HL-60 (cell line): ENCODE data around the gene ARPC5.

Experiments
- POLR2AphosphoS5 ChIP-seq: IDR thresholded peaks from 2 replicates; pipeline ENCODE4 v1.6.1; 2012; ENCODE audit warnings: low read depth
- SPI1 ChIP-seq: IDR thresholded peaks from 2 replicates; pipeline ENCODE4 v1.6.1; 2012; ENCODE audit warnings: low read depth, mild to moderate bottlenecking, borderline replicate concordance
- TF ChIP-seq, protein P1 (sequence below): IDR thresholded peaks from one replicate; pipeline ENCODE4 v1.5.1; 2011; ENCODE audit warnings: low read length, control low read depth, inconsistent platforms; ENCODE audit not compliant: insufficient read depth
- TF ChIP-seq, protein P2 (sequence below): IDR thresholded peaks from 2 replicates; pipeline ENCODE4 v1.6.1; 2012; ENCODE audit warnings: low read depth; ENCODE audit not compliant: insufficient replicate concordance

DNA sequence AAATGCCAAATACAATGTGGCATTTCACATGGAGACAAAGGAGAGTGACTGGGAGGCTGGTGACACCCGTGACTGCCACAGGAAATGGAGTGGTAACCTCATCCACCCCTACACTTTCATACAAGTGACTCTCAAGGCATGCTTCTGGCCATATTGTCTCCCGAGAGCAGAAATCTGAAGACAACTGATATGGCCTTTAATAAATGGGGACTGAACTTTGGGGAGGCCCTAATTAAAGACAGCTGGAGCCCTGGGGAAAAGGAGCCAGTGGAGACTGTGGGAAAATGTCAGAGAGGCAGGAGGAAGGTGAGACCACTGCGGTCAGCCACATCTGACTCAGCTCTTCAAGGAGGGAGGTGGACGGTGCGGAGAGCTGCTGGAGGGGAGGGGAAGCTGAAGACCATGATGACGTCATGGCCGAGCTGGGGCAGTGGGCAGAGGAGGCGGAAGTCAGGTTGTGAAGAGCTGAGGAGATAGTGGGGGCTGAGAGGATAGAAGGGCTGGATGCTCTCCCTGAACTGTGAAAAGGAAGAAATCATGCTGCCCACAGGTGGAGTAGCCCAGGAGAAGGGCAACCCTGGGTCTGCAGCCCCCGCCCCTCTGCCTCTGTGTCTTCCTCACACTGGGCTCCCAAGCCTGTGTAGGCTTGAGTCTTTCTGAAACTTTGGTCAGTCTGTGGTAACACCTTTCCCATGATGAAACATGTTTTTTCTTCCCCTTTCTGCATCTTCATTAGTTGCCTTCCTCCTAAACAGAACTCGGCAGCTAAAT lies 31.4 kb downstream of the ARPC5 start:
- TF ChIP-seq POLR2AphosphoS5 = no peak; the same call in 1 of the 2 replicates
- TF ChIP-seq, protein P1, sequence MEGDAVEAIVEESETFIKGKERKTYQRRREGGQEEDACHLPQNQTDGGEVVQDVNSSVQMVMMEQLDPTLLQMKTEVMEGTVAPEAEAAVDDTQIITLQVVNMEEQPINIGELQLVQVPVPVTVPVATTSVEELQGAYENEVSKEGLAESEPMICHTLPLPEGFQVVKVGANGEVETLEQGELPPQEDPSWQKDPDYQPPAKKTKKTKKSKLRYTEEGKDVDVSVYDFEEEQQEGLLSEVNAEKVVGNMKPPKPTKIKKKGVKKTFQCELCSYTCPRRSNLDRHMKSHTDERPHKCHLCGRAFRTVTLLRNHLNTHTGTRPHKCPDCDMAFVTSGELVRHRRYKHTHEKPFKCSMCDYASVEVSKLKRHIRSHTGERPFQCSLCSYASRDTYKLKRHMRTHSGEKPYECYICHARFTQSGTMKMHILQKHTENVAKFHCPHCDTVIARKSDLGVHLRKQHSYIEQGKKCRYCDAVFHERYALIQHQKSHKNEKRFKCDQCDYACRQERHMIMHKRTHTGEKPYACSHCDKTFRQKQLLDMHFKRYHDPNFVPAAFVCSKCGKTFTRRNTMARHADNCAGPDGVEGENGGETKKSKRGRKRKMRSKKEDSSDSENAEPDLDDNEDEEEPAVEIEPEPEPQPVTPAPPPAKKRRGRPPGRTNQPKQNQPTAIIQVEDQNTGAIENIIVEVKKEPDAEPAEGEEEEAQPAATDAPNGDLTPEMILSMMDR = no peak
- TF ChIP-seq SPI1 = no peak
- TF ChIP-seq, protein P2, sequence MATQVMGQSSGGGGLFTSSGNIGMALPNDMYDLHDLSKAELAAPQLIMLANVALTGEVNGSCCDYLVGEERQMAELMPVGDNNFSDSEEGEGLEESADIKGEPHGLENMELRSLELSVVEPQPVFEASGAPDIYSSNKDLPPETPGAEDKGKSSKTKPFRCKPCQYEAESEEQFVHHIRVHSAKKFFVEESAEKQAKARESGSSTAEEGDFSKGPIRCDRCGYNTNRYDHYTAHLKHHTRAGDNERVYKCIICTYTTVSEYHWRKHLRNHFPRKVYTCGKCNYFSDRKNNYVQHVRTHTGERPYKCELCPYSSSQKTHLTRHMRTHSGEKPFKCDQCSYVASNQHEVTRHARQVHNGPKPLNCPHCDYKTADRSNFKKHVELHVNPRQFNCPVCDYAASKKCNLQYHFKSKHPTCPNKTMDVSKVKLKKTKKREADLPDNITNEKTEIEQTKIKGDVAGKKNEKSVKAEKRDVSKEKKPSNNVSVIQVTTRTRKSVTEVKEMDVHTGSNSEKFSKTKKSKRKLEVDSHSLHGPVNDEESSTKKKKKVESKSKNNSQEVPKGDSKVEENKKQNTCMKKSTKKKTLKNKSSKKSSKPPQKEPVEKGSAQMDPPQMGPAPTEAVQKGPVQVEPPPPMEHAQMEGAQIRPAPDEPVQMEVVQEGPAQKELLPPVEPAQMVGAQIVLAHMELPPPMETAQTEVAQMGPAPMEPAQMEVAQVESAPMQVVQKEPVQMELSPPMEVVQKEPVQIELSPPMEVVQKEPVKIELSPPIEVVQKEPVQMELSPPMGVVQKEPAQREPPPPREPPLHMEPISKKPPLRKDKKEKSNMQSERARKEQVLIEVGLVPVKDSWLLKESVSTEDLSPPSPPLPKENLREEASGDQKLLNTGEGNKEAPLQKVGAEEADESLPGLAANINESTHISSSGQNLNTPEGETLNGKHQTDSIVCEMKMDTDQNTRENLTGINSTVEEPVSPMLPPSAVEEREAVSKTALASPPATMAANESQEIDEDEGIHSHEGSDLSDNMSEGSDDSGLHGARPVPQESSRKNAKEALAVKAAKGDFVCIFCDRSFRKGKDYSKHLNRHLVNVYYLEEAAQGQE = no peak
